ENCODE measurements around the gene ITGA7. TPM values are rescaled to one million over a fixed set of nuclear protein-coding genes. Genes with fewer than 3 reads are reported as not detected.

ITGA7 gene
- total RNA-seq, 1 donor from 2014 or later: 25.1 TPM

DNA sequence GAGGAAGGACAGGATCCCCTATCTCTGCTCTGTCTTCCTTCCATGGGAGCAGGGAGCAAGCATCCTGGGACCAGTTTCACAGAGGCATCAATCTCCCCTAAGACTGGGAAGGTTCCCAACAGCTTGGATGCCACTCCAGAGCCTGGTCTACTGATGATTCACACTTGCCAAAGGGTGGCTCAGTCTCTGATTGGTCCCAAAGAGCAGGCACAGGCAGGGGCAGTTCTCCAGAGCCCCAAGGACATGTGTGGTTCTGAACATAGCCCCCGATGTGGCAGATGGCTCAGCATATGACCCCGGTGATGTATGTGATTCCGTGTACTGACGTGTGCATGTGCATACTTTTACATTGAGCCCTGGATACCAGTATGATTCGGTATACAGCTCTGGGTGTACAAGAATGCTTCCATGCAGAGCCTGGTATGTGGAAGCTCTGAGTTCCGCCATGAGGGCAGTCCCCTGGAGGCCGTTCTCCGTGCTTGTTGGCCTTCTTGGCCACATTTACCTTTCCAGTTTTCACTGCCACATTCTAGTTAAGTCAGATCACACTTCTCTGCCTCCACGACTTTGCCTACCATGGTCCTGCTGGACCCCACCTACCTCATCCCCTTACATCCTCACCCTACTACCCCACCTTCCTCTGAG, 21.2 kb downstream of the ITGA7 start:
- H3K4me1 Mint-ChIP-seq (ENCODE audit: low read depth): peaks cover 4% of the 10 kb centered on the region
- H3K4me3 Mint-ChIP-seq (ENCODE audit: low read depth): no peak overlapping the region
- no peak overlapping the region for H3K27ac Mint-ChIP-seq
- H3K36me3 Mint-ChIP-seq (ENCODE audit: insufficient read depth): peaks cover 2% of the 10 kb centered on the region
- H3K27me3 Mint-ChIP-seq: peaks cover 20% of the 10 kb centered on the region
- no peak for TF ChIP-seq CTCF (IDR thresholded peaks at IDR 0.05; ENCODE audit: unreplicated experiment)
- DNase-seq (ENCODE audit: low spot score, unreplicated experiment): no peak
- no peaks in the 10 kb centered on the region for H3K9me3 Mint-ChIP-seq (ENCODE audit: low read depth)

- peaks cover 23% of the 10 kb centered on the region for H3K27me3 Mint-ChIP-seq
- no peak overlapping the region for H3K4me3 Mint-ChIP-seq (ENCODE audit: low read depth)
- no peaks in the 10 kb centered on the region for H3K9me3 Mint-ChIP-seq (ENCODE audit: low read depth)
- H3K27ac Mint-ChIP-seq: no peak overlapping the region
- no peak for DNase-seq (ENCODE audit: low spot score, unreplicated experiment)
- peaks cover 2% of the 10 kb centered on the region for H3K36me3 Mint-ChIP-seq (ENCODE audit: insufficient read depth)
- peaks cover 9% of the 10 kb centered on the region for H3K4me1 Mint-ChIP-seq (ENCODE audit: low read depth)
- TF ChIP-seq CTCF (IDR thresholded peaks at IDR 0.05; ENCODE audit: unreplicated experiment): no peak
These were observed 22.0 kb downstream of the ITGA7 start for GRCh38 chr12:55685671-55686070.

- TF ChIP-seq CTCF (IDR thresholded peaks at IDR 0.05; ENCODE audit: unreplicated experiment): no peak
- Mint-ChIP-seq H3K4me1 (ENCODE audit: low read depth) (peaks cover 9% of the 10 kb centered on the region), H3K4me3 (ENCODE audit: low read depth) (no peak overlapping the region), H3K9me3 (ENCODE audit: low read depth) (no peaks in the 10 kb centered on the region), H3K36me3 (ENCODE audit: insufficient read depth) (peaks cover 2% of the 10 kb centered on the region), H3K27ac (no peak overlapping the region), H3K27me3 (peaks cover 23% of the 10 kb centered on the region)
- no peak for DNase-seq (ENCODE audit: low spot score, unreplicated experiment)
These were observed 22.8 kb downstream of the ITGA7 start for GRCh38 chr12:55684761-55685370.

GRCh38 chr12:55683676-55684075, 24.0 kb downstream of the ITGA7 start:
- Mint-ChIP-seq H3K27me3 (peaks cover 23% of the 10 kb centered on the region), H3K27ac (no peak overlapping the region), H3K9me3 (ENCODE audit: low read depth) (no peaks in the 10 kb centered on the region), H3K4me3 (ENCODE audit: low read depth) (no peak overlapping the region), H3K36me3 (ENCODE audit: insufficient read depth) (peaks cover 2% of the 10 kb centered on the region), H3K4me1 (ENCODE audit: low read depth) (peaks cover 9% of the 10 kb centered on the region)
- TF ChIP-seq CTCF (IDR thresholded peaks at IDR 0.05; ENCODE audit: unreplicated experiment): no peak
- DNase-seq (ENCODE audit: low spot score, unreplicated experiment): no peak

DNA sequence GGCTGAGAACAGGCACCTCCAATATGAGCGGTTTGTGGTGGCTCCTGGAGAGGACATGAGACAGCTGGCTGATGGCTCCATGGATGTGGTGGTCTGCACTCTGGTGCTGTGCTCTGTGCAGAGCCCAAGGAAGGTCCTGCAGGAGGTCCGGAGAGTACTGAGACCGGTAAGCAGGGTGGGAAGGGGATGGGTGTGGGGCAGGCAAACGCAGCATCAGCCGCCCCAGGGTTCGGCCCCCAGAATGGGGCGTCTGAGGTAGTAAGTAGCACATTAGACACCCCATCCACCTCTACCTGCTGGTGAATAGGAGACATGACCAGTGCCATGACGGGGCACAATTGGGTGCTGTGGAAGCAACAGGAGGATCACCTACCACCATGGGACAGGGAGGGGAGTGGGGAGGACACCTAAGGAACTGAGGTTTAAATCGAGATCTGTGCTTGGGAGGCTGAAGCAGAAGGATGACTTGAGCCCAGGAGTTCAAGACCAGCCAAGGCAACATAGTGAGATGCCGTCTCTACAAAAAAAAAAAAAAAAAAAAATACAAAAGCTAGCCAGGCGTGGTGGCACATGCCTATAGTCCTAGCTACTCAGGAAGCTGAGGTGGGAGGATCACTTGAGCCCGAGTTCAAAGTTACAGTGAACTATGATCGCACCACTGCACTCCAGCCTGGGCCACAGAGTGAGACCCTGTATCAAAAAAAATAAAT, 25.5 kb downstream of the ITGA7 start:
- Mint-ChIP-seq H3K9me3 (ENCODE audit: low read depth) (no peaks in the 10 kb centered on the region), H3K36me3 (ENCODE audit: insufficient read depth) (peaks cover 2% of the 10 kb centered on the region), H3K4me1 (ENCODE audit: low read depth) (peaks cover 9% of the 10 kb centered on the region), H3K27me3 (peaks cover 23% of the 10 kb centered on the region), H3K4me3 (ENCODE audit: low read depth) (peak overlapping the region; percentile 80), H3K27ac (no peak overlapping the region)
- no peak for TF ChIP-seq CTCF (IDR thresholded peaks at IDR 0.05; ENCODE audit: unreplicated experiment)
- DNase-seq (ENCODE audit: low spot score, unreplicated experiment): no peak

Data from progenitor cell of endocrine pancreas (in vitro differentiated cells).